GM18517 (cell line): ENCODE data around the gene RAB4A.
A peak's percentile ranks its signal among the peaks of the same experiment; 100 is the strongest.
"Not testable (repeated sequence)": the region's sequence is repeated elsewhere in the genome, so short reads cannot be mapped to it uniquely, and the experiment has no call there.

Experiments used
- ATAC-seq: cut with Tn5 transposase; IDR thresholded peaks from one replicate; pipeline ENCODE4 v1.9.1; 2021; ENCODE audit warnings: mild to moderate bottlenecking, moderate library complexity; ENCODE audit not compliant: unreplicated experiment

The RAB4A gene

GRCh38 chr1:229271448-229272159, 693 bp downstream of the RAB4A start:
- ATAC-seq = peak; percentile 39

- no peak for ATAC-seq
Observed at GRCh38 chr1:229272164-229273158, 1.6 kb downstream of the RAB4A start.

DNA sequence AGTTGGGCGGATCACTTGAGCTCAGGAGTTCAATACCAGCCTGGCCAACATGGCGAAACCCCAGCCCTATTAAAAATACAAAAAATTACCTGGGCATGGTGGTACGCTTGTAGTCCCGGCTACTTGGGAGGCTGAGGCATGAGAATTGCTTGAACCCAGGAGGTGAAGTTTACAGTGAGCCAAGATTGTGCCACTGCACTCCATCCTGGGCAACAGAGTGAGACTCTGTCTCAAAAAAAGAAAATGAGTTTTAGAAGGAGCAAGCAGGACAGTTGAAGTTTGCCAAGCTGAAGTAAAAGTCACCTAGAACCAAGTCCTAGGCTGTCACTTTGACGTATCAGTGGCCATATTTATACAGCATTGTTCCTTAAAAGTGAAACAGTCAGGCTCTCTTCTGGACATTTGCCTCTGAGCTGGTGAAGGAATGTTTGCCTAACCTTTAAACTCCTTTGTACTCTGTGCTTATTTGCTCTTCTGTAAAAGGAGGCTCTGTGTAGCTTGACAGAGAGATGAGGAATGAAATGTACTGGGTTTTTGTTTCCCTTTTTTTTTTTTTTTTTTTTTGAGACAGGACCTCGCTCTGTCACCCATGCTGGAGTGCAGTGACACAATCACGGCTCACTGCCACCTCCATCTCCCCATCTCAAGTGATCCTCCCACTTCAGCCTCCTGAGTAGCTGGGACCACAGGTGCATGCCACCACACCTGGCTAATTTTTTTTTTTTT, 2.8 kb downstream of the RAB4A start:
- ATAC-seq = no peak

DNA sequence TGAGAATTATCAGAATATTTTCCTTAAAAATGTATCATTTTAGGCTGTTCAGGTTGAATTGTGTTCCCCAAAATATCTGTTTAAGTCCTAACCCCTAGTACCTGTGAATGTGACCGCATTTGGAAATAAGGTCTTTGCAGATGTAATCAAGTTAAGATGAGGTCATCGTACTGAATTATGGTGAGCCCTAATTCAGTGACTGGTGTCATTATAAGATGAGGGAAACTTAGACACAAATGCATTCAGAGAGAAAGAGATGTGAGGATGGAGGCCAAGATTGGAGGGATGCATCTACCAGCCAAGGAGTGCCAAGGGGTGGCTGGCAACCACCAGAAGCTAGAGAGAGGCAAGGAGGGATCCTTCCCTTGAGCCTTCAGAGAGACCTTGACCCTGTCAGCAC, 4.1 kb downstream of the RAB4A start:
- no peak for ATAC-seq

DNA sequence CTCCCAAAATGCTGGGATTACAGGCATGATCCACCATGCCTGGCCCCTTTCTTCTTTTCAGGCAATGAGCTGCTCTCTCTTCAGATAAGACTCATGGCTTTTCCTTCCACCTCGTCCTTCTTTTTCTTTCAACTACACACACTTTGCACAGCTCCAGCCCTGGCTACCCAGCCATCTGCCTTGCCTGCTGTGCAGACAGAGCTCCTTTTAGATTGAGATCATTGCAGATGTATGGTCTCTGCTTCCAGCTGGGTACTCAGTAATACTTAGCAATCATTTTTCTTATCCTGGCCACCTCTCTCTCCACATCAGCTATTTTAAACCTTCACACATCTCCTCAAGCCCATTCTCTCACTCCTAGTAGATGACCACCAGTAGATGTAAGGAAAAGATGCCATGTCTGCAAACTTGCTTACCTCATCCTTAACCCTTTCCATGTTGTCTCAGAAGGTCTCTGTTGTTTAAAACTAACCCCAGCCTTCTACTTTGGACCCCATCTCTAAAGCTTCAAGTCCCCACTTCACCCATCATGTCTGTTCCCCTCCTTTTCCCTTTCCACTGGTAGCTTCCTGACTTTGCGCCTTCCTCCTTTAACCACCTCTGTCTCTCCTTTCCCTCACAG, 7.3 kb downstream of the RAB4A start:
- no peak for ATAC-seq

GRCh38 chr1:229279242-229279641, 8.3 kb downstream of the RAB4A start:
- ATAC-seq = no peak

DNA sequence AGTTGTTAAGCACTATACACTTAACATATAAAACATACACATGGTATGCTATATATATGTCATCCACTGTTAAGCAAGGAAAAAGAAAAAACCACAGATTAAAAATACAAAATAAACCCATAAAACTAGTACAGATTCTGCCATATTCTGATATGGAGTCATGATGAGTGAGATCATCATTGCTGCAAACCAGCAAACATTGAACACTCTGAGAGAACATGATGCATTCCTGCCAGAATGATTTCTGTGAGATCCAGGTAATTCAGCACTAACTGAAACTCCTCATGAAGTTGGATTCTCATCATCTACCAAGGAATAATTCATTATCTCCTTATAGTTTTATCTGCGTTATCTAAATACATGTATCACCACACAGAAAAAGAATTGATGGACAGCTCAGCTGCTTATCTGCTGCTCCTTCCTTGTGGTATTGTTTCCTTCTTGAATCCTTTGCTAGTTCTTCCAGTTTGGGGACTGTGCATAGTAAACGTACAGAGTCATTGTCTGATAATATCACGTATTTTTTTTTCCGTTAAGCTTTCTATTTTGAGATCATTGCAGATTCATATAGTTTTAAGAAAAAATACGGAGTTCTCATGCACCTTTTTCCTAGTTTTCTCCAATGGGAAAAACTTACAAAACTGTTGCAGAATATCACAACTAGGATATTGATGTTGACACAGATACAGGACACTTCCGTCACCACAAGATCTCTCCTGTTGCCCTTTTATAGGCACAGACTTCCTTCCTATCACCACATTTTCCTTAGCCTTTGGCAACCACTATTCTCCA, 9.3 kb downstream of the RAB4A start:
- no peak for ATAC-seq

GRCh38 chr1:229280921-229281320, 10.0 kb downstream of the RAB4A start:
- ATAC-seq = no peak

- ATAC-seq = no peak
Observed at GRCh38 chr1:229281339-229281926, 10.5 kb downstream of the RAB4A start.

DNA sequence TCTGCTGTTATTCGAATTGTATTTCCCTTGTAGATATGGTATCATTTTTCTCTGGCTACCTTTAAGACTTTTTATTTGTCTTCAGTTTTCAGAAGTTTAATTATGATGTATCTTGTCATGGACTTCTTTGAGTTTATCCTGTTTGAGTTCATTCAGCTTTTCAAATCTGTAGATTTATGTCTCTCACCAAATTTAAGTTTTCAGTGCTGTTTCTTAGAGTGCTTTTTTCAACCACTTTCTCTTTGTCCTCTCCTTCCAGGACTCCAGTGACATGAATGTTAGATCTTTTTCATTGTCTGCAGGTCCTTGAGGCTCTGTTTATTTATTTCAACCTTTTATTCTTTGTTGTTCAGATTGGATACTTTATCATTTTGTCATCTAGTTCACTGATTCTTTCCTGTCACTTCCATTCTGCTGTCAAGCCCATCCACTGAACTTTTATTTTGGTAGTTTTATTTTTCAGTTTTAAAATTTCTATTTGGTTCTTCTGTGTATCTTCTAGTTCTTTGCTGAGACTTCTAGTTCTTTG, 11.4 kb downstream of the RAB4A start:
- ATAC-seq = no peak

GRCh38 chr1:229283183-229283611, 12.3 kb downstream of the RAB4A start:
- no peak for ATAC-seq

DNA sequence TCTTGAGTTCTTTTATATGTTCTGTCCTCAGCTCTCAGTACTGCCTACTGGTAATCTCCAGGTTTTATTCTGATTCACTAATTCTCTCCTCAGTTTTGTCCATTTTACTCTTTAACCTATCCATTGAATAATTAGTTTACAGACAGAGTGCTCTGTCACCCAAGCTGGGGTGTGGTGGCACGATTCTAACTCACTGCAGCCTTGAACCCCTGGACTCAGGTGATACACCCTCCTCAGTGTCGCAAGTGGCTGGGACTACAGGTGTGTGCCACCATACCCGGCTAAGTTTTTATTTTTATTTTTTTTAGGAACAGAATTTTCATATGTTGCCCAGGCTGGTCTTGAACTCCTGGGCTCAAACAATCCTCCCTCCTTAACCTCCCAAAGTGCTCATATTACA, 14.0 kb downstream of the RAB4A start:
- ATAC-seq = no peak

DNA sequence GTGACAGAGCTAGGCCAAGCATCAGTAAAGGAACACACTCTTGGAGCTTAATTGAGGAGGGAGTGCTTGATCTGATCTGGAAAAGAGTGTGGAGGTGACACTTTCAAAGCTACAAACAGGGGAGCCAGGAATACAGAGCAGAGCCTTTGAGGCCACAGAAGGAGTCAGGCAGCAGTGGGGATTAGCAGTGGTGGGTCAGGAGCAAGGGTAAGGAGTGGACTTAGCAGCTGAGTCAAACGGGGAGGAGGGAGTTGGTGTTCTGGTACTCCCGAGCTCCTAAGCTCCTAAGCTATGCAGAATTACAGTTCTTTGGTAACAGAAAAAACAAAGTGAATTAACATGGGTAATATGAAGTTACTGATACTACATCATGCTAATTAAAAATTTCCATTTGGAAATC, 14.5 kb downstream of the RAB4A start:
- ATAC-seq = no peak

- ATAC-seq = no peak
Observed at GRCh38 chr1:229286099-229286766, 15.3 kb downstream of the RAB4A start.

DNA sequence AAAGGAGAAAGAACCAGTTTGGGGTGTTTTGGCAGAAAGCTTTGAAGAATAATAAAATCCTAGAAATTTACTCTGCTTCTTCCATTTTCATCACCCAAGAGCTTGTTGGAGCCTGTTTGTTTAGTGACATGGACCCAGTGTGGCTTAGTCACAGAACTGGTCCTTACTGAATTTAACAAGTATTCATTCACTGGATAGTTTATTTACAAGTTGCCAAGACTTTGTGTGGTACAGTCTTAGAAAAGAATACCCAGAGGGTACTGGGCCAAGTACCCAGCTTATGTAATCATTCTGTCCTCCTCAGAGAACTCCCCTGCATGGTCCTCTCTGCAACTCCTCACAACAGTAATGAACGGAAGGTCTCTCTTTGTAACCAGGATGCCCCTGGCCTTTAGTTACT, 16.4 kb downstream of the RAB4A start:
- no peak for ATAC-seq

DNA sequence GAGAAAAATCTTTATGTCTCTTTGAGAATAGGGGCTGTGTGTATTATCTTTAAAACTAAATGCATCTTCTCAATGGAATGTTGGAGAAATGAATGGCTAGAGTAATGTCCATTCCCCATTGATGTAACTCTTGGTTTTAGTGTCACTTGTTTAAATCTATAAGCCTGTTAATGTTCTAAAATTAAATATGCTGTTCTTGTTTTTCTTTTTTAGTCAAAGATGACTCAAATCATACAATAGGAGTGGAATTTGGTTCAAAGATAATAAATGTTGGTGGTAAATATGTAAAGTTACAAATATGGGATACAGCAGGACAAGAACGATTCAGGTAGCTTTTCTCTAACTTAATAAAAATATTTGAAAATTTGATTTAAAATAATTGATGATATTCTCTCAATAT, 17.6 kb downstream of the RAB4A start:
- ATAC-seq = no peak

DNA sequence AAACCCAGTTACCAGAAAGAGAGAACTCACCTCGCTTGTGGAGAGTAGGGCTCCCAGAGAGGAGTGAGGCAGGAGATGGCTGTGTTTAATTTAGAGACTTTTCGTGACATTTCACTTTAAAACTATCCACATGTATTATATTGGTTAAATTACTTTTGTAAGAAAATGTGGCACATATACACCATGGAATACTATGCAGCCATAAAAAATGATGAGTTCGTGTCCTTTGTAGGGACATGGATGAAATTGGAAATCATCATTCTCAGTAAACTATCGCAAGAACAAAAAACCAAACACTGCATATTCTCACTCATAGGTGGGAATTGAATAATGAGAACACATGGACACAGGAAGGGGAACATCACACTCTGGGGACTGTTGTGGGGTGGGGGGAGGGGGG, 20.8 kb downstream of the RAB4A start:
- not testable (repeated sequence) for ATAC-seq

DNA sequence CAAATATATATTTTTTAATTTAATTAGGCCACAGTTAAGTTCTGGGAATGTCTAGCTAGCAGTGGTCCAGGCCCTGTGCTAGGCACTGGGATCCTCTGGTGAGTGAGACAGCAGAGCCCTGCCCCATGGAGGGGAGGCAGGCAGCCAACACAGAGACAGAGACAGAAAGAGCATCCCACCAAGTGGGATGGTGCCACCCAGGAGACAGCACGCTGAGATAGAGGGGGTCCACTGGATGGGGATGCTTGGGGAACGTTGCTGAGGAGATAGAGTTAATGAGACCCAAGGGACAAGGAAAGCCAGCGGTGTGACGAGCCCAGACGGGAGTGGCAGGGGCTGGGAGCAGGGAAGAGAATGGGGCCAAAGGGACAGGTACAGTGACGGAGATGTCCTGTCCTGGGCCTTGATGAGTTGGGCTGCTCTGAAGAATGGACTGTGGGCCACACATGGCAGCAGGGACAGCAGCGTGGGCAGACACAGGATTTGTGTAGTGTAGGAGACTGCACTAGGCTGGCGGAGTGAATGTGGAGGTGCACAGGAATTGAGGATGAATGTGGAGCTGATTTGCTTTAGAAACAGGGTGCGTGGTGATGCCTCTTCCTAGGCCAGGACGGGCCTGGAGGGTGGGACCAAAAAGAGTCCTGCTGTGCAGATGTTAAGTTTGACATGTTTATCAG, 22.8 kb downstream of the RAB4A start:
- ATAC-seq = no peak
